ENCODE data around the gene DCK.
A peak's percentile ranks its signal among the peaks of the same experiment; 100 is the strongest.

DCK gene

DNA sequence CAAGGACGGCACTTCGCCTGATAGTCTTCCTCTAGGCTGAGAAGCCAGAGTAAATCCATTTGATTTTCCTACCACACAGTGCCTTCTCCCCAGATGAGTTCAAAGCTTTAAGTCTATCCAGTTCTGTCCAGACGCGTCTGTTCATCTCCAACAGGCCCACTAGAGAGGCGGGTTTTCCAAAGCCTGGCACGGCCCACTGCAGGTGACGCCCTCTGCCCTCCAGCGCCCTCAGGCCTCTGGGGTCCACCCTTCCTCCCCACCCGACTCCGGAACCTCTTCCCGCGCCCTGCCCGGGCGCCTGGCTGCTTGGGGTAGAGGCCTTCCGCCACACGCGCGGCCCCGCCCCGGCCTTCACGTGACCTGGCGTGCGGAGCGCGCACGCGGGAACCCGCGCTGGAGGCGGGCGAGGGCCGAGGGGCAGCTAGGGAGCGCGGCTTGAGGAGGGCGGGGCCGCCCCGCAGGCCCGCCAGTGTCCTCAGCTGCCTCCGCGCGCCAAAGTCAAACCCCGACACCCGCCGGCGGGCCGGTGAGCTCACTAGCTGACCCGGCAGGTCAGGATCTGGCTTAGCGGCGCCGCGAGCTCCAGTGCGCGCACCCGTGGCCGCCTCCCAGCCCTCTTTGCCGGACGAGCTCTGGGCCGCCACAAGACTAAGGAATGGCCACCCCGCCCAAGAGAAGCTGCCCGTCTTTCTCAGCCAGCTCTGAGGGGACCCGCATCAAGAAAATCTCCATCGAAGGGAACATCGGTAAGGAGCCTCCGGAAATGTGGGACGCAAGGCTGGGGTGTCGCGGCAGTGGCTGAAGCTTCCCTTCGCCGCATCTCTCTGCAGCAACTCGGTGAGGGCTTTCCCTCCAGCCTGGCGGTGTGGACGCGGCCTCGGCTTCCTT, at the start of gene DCK:
TSS of gene DCK (plus strand) at position 469 of the 888 bp plus-strand sequence. CDS start at position 656, 187 bp downstream.
- Histone ChIP-seq H3K36me3 (peaks cover 11% of the 10 kb centered on the region), H3K4me1 (peaks cover 54% of the 10 kb centered on the region), H3K27me3 (no peaks in the 10 kb centered on the region), H3K27ac (peak within 1 kb of the TSS; percentile 93), H3K9me3 (peaks cover 1% of the 10 kb centered on the region; the same call in 1 of the 2 replicates), H4K20me1 (peaks cover 34% of the 10 kb centered on the region), H3K9ac (peak within 1 kb of the TSS; percentile 93), H3K4me2 (peak within 1 kb of the TSS; percentile 93), H3K4me3 (peak within 1 kb of the TSS; percentile 93)
- TF ChIP-seq Cebpa-rat (IDR thresholded peaks at IDR 0.05): no peak

DNA sequence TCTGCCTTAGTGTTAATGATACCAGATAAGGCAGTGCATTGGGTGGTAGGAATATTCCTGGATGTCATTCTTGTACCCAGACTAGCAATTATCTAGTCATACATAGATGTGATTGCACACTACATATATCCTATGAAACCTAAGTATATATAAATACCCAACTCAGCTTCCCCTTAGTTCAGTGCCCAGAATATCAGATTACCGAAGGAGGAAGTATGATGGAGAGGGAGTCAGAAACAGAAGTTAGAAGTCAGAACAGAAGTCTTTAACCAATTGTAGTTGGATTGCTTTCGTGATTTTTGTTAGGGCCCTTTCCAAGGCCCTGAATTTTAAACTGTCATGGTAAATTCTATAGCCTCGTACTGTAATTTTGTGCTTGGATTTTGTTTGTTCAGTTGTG, 48.4 kb upstream of the DCK start:
- H4K20me1 ChIP-seq: peaks cover 28% of the 10 kb centered on the region
- H3K4me3 ChIP-seq: no peak overlapping the region
- H3K4me2 ChIP-seq: no peak overlapping the region
- no peaks in the 10 kb centered on the region for H3K27me3 ChIP-seq
- peaks cover 14% of the 10 kb centered on the region for H3K9me3 ChIP-seq
- no peak overlapping the region for H3K9ac ChIP-seq
- TF ChIP-seq Cebpa-rat (IDR thresholded peaks at IDR 0.05): no peak
- H3K36me3 ChIP-seq: peaks cover 14% of the 10 kb centered on the region
- H3K4me1 ChIP-seq: peaks cover 6% of the 10 kb centered on the region; the same call in 1 of the 2 replicates
- H3K27ac ChIP-seq: no peak overlapping the region

- Histone ChIP-seq H3K9me3 (peaks cover 9% of the 10 kb centered on the region; the same call in 1 of the 2 replicates), H3K27ac (no peak overlapping the region), H3K4me1 (peaks cover 6% of the 10 kb centered on the region; the same call in 1 of the 2 replicates), H3K9ac (no peak overlapping the region), H4K20me1 (peaks cover 24% of the 10 kb centered on the region), H3K36me3 (peaks cover 10% of the 10 kb centered on the region; the same call in 1 of the 2 replicates), H3K4me3 (no peak overlapping the region), H3K27me3 (no peaks in the 10 kb centered on the region), H3K4me2 (no peak overlapping the region)
- no peak for TF ChIP-seq Cebpa-rat (IDR thresholded peaks at IDR 0.05)
Measured at GRCh38 chr4:70945452-70946055, 47.9 kb upstream of the DCK start.

DNA sequence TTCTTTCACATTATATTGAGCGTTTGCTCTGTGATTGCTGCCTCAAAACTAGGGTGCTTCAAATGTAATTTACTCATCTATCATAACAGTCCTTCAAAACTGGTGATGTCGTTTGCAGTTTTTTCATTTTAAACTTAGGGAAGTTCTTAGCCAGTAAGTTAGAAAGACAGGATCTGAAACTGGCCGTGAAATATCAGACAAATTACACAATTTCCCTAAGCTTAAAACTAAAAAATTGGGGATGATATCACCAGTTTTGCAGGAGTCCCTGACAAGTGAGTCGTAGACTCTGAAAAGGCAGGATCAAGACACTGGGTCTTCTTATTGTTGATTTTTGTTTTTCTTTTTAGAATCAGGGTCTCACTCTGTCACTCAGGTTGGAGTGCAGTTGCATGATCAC, 46.5 kb upstream of the DCK start:
- H3K27ac ChIP-seq: no peak overlapping the region
- H3K4me1 ChIP-seq: peaks cover 6% of the 10 kb centered on the region; the same call in 1 of the 2 replicates
- TF ChIP-seq Cebpa-rat (IDR thresholded peaks at IDR 0.05): no peak

DNA sequence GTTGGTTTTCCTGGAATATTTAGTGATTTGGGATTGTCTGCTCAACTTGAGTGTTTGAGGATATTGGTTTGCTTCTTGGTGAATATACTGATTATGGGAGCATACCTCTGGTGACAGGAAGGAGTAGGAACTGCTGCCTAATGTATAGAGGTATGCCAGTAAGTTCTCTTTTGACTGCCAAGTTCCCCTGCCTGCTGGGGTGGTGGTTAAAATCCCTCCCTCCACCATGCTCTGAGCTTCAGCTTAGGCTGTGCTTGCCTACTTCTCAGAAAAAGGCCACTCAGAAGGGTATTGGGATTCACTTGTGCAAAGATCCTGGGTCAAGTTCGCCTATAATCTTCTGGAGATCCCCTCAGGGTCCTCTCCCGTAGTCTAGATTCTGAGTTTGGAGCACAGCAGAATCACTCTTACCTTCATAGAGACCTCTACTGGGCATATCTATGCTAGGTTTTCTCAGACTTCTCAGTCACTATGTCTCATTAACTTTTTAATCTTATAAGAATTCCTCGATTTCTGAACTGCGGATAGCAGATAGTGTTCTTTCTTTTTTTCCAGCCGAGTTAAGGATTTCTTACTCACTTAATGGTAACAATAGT, 44.7 kb upstream of the DCK start:
- Histone ChIP-seq H4K20me1 (peaks cover 31% of the 10 kb centered on the region; the same call in 1 of the 2 replicates), H3K27me3 (no peaks in the 10 kb centered on the region), H3K9me3 (peaks cover 7% of the 10 kb centered on the region; the same call in 1 of the 2 replicates), H3K4me2 (no peak overlapping the region), H3K36me3 (peaks cover 14% of the 10 kb centered on the region; the same call in 1 of the 2 replicates), H3K4me1 (peaks cover 6% of the 10 kb centered on the region; the same call in 1 of the 2 replicates), H3K27ac (no peak overlapping the region), H3K4me3 (no peak overlapping the region), H3K9ac (no peak overlapping the region)
- no peak for TF ChIP-seq Cebpa-rat (IDR thresholded peaks at IDR 0.05)

More for the DNA sequence above, 46.5 kb upstream of the DCK start:
- Histone ChIP-seq H3K9me3 (peaks cover 7% of the 10 kb centered on the region; the same call in 1 of the 2 replicates), H3K4me2 (no peak overlapping the region), H3K4me3 (no peak overlapping the region), H3K36me3 (peaks cover 14% of the 10 kb centered on the region; the same call in 1 of the 2 replicates), H3K27me3 (no peaks in the 10 kb centered on the region), H4K20me1 (peaks cover 35% of the 10 kb centered on the region), H3K9ac (no peak overlapping the region)

GRCh38 chr4:70954032-70954431, 39.4 kb upstream of the DCK start:
- no peak overlapping the region for H3K4me2 ChIP-seq
- peaks cover 9% of the 10 kb centered on the region for H3K36me3 ChIP-seq
- no peak for TF ChIP-seq Cebpa-rat (IDR thresholded peaks at IDR 0.05)
- H3K27ac ChIP-seq: no peak overlapping the region
- no peaks in the 10 kb centered on the region for H3K27me3 ChIP-seq
- H3K4me1 ChIP-seq: no peaks in the 10 kb centered on the region
- peaks cover 50% of the 10 kb centered on the region for H4K20me1 ChIP-seq
- H3K4me3 ChIP-seq: no peak overlapping the region
- no peak overlapping the region for H3K9ac ChIP-seq
- no peaks in the 10 kb centered on the region for H3K9me3 ChIP-seq

GRCh38 chr4:70956549-70957210, 36.8 kb upstream of the DCK start:
- Histone ChIP-seq H3K36me3 (peaks cover 27% of the 10 kb centered on the region), H3K9ac (no peak overlapping the region), H3K9me3 (no peaks in the 10 kb centered on the region), H3K4me2 (no peak overlapping the region), H3K4me3 (no peak overlapping the region), H4K20me1 (peaks cover 42% of the 10 kb centered on the region), H3K27me3 (no peaks in the 10 kb centered on the region), H3K4me1 (no peaks in the 10 kb centered on the region), H3K27ac (no peak overlapping the region)
- no peak for TF ChIP-seq Cebpa-rat (IDR thresholded peaks at IDR 0.05)

- H3K9me3 ChIP-seq: no peaks in the 10 kb centered on the region
- H4K20me1 ChIP-seq: peaks cover 33% of the 10 kb centered on the region
- peaks cover 44% of the 10 kb centered on the region for H3K36me3 ChIP-seq
- no peak overlapping the region for H3K4me2 ChIP-seq
- no peaks in the 10 kb centered on the region for H3K27me3 ChIP-seq
- H3K27ac ChIP-seq: no peak overlapping the region
- no peak overlapping the region for H3K9ac ChIP-seq
- no peak for TF ChIP-seq Cebpa-rat (IDR thresholded peaks at IDR 0.05)
- no peak overlapping the region for H3K4me3 ChIP-seq
- H3K4me1 ChIP-seq: no peaks in the 10 kb centered on the region
Measured at GRCh38 chr4:70958681-70959080, 34.8 kb upstream of the DCK start.

- Histone ChIP-seq H3K4me2 (no peak overlapping the region), H3K4me1 (peaks cover 21% of the 10 kb centered on the region), H3K9me3 (0 out of 2 replicates have a peak, but pooled peaks cover 3% of the 10 kb centered on the region), H3K4me3 (no peak overlapping the region), H3K27ac (no peak overlapping the region), H3K36me3 (peaks cover 59% of the 10 kb centered on the region), H3K27me3 (no peaks in the 10 kb centered on the region), H4K20me1 (no peaks in the 10 kb centered on the region), H3K9ac (no peak overlapping the region)
- no peak for TF ChIP-seq Cebpa-rat (IDR thresholded peaks at IDR 0.05)
Measured at GRCh38 chr4:70969076-70969475, 24.4 kb upstream of the DCK start.

Data from BLaER1 (cell line).